ENCODE data around the gene IFIH1. TPM values are rescaled to one million over a fixed set of nuclear protein-coding genes. Genes with fewer than 3 reads are reported as not detected.

The IFIH1 gene
- total and polyA plus RNA-seq, 2 donors (not counting 3 experiments of a cell fraction or from before 2014, with no cell fraction given) = 1.3 to 6.9 TPM

DNA sequence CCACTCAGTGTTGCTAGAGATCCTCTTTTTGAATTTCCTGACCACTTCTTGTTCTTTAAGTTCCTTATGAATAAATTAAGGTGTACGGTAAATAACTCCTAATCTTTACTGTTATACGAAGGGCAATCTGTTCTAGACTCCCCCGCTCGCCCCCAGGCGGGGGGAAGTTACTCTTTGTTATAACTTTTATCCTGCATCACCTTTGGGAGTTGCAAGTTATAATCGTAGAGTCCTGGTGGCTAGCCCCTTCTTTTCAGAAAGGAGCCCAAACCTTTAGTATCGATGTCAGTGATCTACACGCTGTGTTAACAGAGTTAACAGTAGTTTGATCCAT is 26.1 kb upstream of the IFIH1 start:
- peaks cover 4% of the 10 kb centered on the region for H3K4me1 ChIP-seq (ENCODE audit: control insufficient read depth, extremely low read depth, insufficient read depth, low read length)
- no peaks in the 10 kb centered on the region for H3K9me1 ChIP-seq (replicated peaks; ENCODE audit: control insufficient read depth, extremely low read depth, insufficient read depth, low read length)
- no TSS peak for BruUV-seq (replicated peaks)
- peaks cover 6 to 9% of the 10 kb centered on the region in 2 experiments for H3K27me3 ChIP-seq (ENCODE audit: control insufficient read depth in 2 of 2, insufficient read depth in 2 of 2, low read length in 2 of 2)
- no peak for DNase-seq (ENCODE audit: low read depth, low spot score)
- ChIA-PET POLR2A (no interaction called here), CTCF (interaction anchor here (2.7 kb wide), 1 partner anchor 10 kb away, joined by 12 read pairs; no protein-coding TSS in a partner anchor)
- peak overlapping the region; percentile 94 for H2AFZ ChIP-seq (ENCODE audit: low read depth, low read length)
- H3K4me2 ChIP-seq (ENCODE audit: insufficient read depth, low read length) = peak overlapping the region; percentile 91
- TF ChIP-seq FOS (IDR thresholded peaks at IDR 0.05; ENCODE audit: borderline replicate concordance, insufficient read depth, low read length) = no peak
- TF ChIP-seq GATA2 (IDR thresholded peaks at IDR 0.05; ENCODE audit: insufficient read depth, insufficient read length, low read depth, low read length) = no peak
- TF ChIP-seq POLR2A (IDR thresholded peaks at IDR 0.05; ENCODE audit: low read depth, low read length) = no peak
- TF ChIP-seq, protein P1, sequence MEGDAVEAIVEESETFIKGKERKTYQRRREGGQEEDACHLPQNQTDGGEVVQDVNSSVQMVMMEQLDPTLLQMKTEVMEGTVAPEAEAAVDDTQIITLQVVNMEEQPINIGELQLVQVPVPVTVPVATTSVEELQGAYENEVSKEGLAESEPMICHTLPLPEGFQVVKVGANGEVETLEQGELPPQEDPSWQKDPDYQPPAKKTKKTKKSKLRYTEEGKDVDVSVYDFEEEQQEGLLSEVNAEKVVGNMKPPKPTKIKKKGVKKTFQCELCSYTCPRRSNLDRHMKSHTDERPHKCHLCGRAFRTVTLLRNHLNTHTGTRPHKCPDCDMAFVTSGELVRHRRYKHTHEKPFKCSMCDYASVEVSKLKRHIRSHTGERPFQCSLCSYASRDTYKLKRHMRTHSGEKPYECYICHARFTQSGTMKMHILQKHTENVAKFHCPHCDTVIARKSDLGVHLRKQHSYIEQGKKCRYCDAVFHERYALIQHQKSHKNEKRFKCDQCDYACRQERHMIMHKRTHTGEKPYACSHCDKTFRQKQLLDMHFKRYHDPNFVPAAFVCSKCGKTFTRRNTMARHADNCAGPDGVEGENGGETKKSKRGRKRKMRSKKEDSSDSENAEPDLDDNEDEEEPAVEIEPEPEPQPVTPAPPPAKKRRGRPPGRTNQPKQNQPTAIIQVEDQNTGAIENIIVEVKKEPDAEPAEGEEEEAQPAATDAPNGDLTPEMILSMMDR (IDR thresholded peaks at IDR 0.05; ENCODE audit: extremely low read depth in 1 of 2, insufficient read depth in 1 of 2, low read depth in 1 of 2, low read length in 2 of 2) = no peak
- TF ChIP-seq MYC (IDR thresholded peaks at IDR 0.05; ENCODE audit: low read depth, low read length) = no peak
- TF ChIP-seq POLR2AphosphoS5 (IDR thresholded peaks at IDR 0.05; ENCODE audit: insufficient read depth, low read depth, low read length) = no peak
- TF ChIP-seq MAX (IDR thresholded peaks at IDR 0.05; ENCODE audit: insufficient read depth, insufficient read length) = no peak
- no peak for TF ChIP-seq JUN (IDR thresholded peaks at IDR 0.05; ENCODE audit: borderline replicate concordance, insufficient read depth, insufficient read length, low read depth)
- TF ChIP-seq EZH2 (IDR thresholded peaks at IDR 0.05; ENCODE audit: borderline replicate concordance, low read depth, low read length, severe bottlenecking) = no peak
- FAIRE-seq = peak; percentile 67
- H3K27ac ChIP-seq (ENCODE audit: insufficient read depth, low read depth, low read length) = peak overlapping the region; percentile 27
- intact Hi-C loops (cut with micrococcal nuclease) (loop anchor here (1.0 kb wide), 1 partner anchor 27 kb away; no protein-coding TSS in a partner anchor), dilution Hi-C loops (cut with MboI; ENCODE audit: extremely low pct_ligation_motif_present, low sequenced_read_pairs) (no loop called here)
- no peaks in the 10 kb centered on the region for H3K79me2 ChIP-seq (ENCODE audit: control insufficient read depth, insufficient read depth, low read length)
- H4K20me1 ChIP-seq (replicated peaks; ENCODE audit: control insufficient read depth, extremely low read depth, insufficient read depth, low read length) = no peaks in the 10 kb centered on the region
- no peaks in the 10 kb centered on the region for H3K9me3 ChIP-seq (replicated peaks; ENCODE audit: control insufficient read depth, insufficient read depth, low read length)
- no peaks in the 10 kb centered on the region for H3K36me3 ChIP-seq (ENCODE audit: control insufficient read depth in 2 of 2, extremely low read depth in 1 of 2, insufficient read depth in 2 of 2, low read length in 2 of 2)
- H3K9ac ChIP-seq (replicated peaks; ENCODE audit: extremely low read depth, insufficient read depth, low read length) = peak overlapping the region; percentile 68
- peak overlapping the region; percentile 49 to 94 (median 82) for H3K4me3 ChIP-seq (replicated peaks in 1 of 3; ENCODE audit: insufficient read depth in 1 of 3, low read depth in 1 of 3, low read length in 3 of 3)

Data from endothelial cell of umbilical vein (primary cell).